HG03432 (cell line): ENCODE measurements around the gene RAB3IL1.
"Not testable (repeated sequence)": the region's sequence is repeated elsewhere in the genome, so short reads cannot be mapped to it uniquely, and the experiment has no call there.

ENCODE experiments used
- ATAC-seq: cut with Tn5 transposase; IDR thresholded peaks from one replicate; pipeline ENCODE4 v1.9.1; 2021; ENCODE audit warnings: mild to moderate bottlenecking, moderate library complexity; ENCODE audit not compliant: unreplicated experiment

RAB3IL1 gene

GRCh38 chr11:61953632-61954031, 36.3 kb upstream of the RAB3IL1 start:
- ATAC-seq, result not testable (repeated sequence)

GRCh38 chr11:61952882-61953281, 35.5 kb upstream of the RAB3IL1 start:
- no peak for ATAC-seq

GRCh38 chr11:61951484-61952135, 34.2 kb upstream of the RAB3IL1 start:
- no peak for ATAC-seq

- no peak for ATAC-seq
These were observed 32.7 kb upstream of the RAB3IL1 start, which contains the start of gene BEST1 for GRCh38 chr11:61950035-61950547. Gene BEST1, plus strand, starts transcription at chr11:61950351. Its CDS starts 1,456 bp downstream, at chr11:61951807.

GRCh38 chr11:61949169-61950034, 32.0 kb upstream of the RAB3IL1 start:
- no peak for ATAC-seq

- no peak for ATAC-seq
These were observed 31.1 kb upstream of the RAB3IL1 start for GRCh38 chr11:61948505-61948904.

- ATAC-seq, result no peak
These were observed 30.3 kb upstream of the RAB3IL1 start for GRCh38 chr11:61947486-61948210.

- ATAC-seq, result no peak
These were observed 29.5 kb upstream of the RAB3IL1 start for GRCh38 chr11:61946894-61947293.

GRCh38 chr11:61945191-61945590, 27.8 kb upstream of the RAB3IL1 start:
- no peak for ATAC-seq

GRCh38 chr11:61940466-61940865, 23.1 kb upstream of the RAB3IL1 start:
- ATAC-seq, result no peak

- no peak for ATAC-seq
These were observed 18.5 kb upstream of the RAB3IL1 start for GRCh38 chr11:61935861-61936260.

GRCh38 chr11:61930933-61931332, 13.6 kb upstream of the RAB3IL1 start:
- no peak for ATAC-seq

GRCh38 chr11:61928606-61929005, 11.2 kb upstream of the RAB3IL1 start:
- ATAC-seq, result no peak

- ATAC-seq, result no peak
These were observed 10.1 kb upstream of the RAB3IL1 start for GRCh38 chr11:61927501-61927900.

- ATAC-seq, result no peak
These were observed 8.9 kb upstream of the RAB3IL1 start for GRCh38 chr11:61926235-61926634.

GRCh38 chr11:61925736-61926135, 8.4 kb upstream of the RAB3IL1 start:
- ATAC-seq, result no peak

GRCh38 chr11:61924064-61924455, 6.7 kb upstream of the RAB3IL1 start:
- no peak for ATAC-seq

GRCh38 chr11:61923166-61924063, 6.0 kb upstream of the RAB3IL1 start:
- no peak for ATAC-seq

- ATAC-seq, result no peak
These were observed 5.2 kb upstream of the RAB3IL1 start for GRCh38 chr11:61922539-61922938.

GRCh38 chr11:61921446-61921845, 4.1 kb upstream of the RAB3IL1 start:
- ATAC-seq, result no peak
